SKM-1 treated with dmso at 0.1 percent for 144 hours (cell line): ENCODE data around the gene CFAP141.
"Not testable (repeated sequence)": the region's sequence is repeated elsewhere in the genome, so short reads cannot be mapped to it uniquely, and the experiment has no call there.

Experiments
- DNase-seq: peaks from one replicate; lab custom pipeline; 2025; ENCODE audit not compliant: unreplicated experiment; lab: John Stamatoyannopoulos, UW

Gene CFAP141

GRCh38 chr1:154206196-154206595, at the start of gene CFAP141:
Gene CFAP141 (minus strand): TSS chr1:154206333. CDS start chr1:154206307, 26 bp downstream.
- DNase-seq, result no peak

- DNase-seq, result no peak
Measured at GRCh38 chr1:154253671-154254070, 47.5 kb upstream of the CFAP141 start.

GRCh38 chr1:154241703-154242351, 35.7 kb upstream of the CFAP141 start:
- no peak for DNase-seq

- DNase-seq, result no peak
Measured at GRCh38 chr1:154240294-154240833, 34.2 kb upstream of the CFAP141 start.

GRCh38 chr1:154239491-154239890, 33.4 kb upstream of the CFAP141 start:
- no peak for DNase-seq

- no peak for DNase-seq
Measured at GRCh38 chr1:154237880-154238506, 31.9 kb upstream of the CFAP141 start.

GRCh38 chr1:154237435-154237834, 31.3 kb upstream of the CFAP141 start:
- no peak for DNase-seq

GRCh38 chr1:154236855-154237254, 30.7 kb upstream of the CFAP141 start:
- no peak for DNase-seq

- not testable (repeated sequence) for DNase-seq
Measured at GRCh38 chr1:154233127-154233526, 27.0 kb upstream of the CFAP141 start.

GRCh38 chr1:154231112-154231511, 25.0 kb upstream of the CFAP141 start:
- not testable (repeated sequence) for DNase-seq

- DNase-seq, result no peak
Measured at GRCh38 chr1:154225370-154225769, 19.2 kb upstream of the CFAP141 start.

GRCh38 chr1:154223621-154224020, 17.5 kb upstream of the CFAP141 start:
- DNase-seq, result no peak

- no peak for DNase-seq
Measured at GRCh38 chr1:154222918-154223317, 16.8 kb upstream of the CFAP141 start.

GRCh38 chr1:154222518-154222917, 16.4 kb upstream of the CFAP141 start:
- no peak for DNase-seq

- DNase-seq, result peak; percentile 65
Measured at GRCh38 chr1:154221278-154222001, 15.3 kb upstream of the CFAP141 start.

GRCh38 chr1:154220970-154221277, 14.8 kb upstream of the CFAP141 start:
- no peak for DNase-seq

GRCh38 chr1:154220071-154220969, 14.2 kb upstream of the CFAP141 start, which contains the start of gene UBAP2L:
Gene UBAP2L (plus strand): TSS chr1:154220955. CDS start chr1:154225124, 4,169 bp downstream.
- DNase-seq, result peak; percentile 100

- DNase-seq, result peak; percentile 54
Measured at GRCh38 chr1:154219541-154219940, 13.4 kb upstream of the CFAP141 start.

GRCh38 chr1:154218545-154218944, 12.4 kb upstream of the CFAP141 start:
- no peak for DNase-seq

- no peak for DNase-seq
Measured at GRCh38 chr1:154213274-154213673, 7.1 kb upstream of the CFAP141 start.

- DNase-seq, result no peak
Measured at GRCh38 chr1:154212083-154212482, 6.0 kb upstream of the CFAP141 start.
